Endothelial cell of umbilical vein (primary cell): ENCODE measurements around the gene HIPK4. TPM values are rescaled to one million over a fixed set of nuclear protein-coding genes. Genes with fewer than 3 reads are reported as not detected.

Experiments used
- BruUV-seq: library from RNA; stranded (reverse); fragments of 400-500 nt; replicated peaks from 2 replicates; lab custom pipeline; 2021; lab: Mats Ljungman, UMichigan
- CTCF ChIA-PET: fragments of 300-600, 350-600 bp; sonication (Branson Sonifier 250); formaldehyde crosslinking; loops from one replicate; lab custom pipeline; 2021; ENCODE audit warnings: antibody characterized with exemption, inconsistent platforms; lab: Charles Lee
- POLR2A ChIA-PET: fragments of 300-600, 350-600 bp; sonication (Branson Sonifier 250); formaldehyde crosslinking; loops from one replicate; lab custom pipeline; 2021; ENCODE audit warnings: antibody characterized with exemption, inconsistent platforms; lab: Charles Lee
- DNase-seq: peaks from one replicate; pipeline ENCODE4 v3.0.0-alpha.2; 2011; ENCODE audit warnings: low read depth, low spot score
- FAIRE-seq: peaks from 2 replicates; lab custom pipeline; 2011; peaks lifted over from hg19 to GRCh38; lab: Jason Lieb, UNC
- H2AFZ ChIP-seq: 2 replicates; pipeline ENCODE4 v1.6.0; 2012; ENCODE audit warnings: low read depth, low read length, control low read depth, inconsistent platforms
- H3K27ac ChIP-seq: 2 replicates; pipeline ENCODE4 v1.5.1; 2011; ENCODE audit warnings: low read depth, mild to moderate bottlenecking, control low read depth, low read length, moderate library complexity; ENCODE audit not compliant: insufficient read depth
- H3K27me3 ChIP-seq, 2 experiments: 2 replicates each; pipeline versions ENCODE4 v1.6.0 to v1.6.1; 2011; ENCODE audit warnings: low read length in 2 of 2, mixed read lengths in 1 of 2; ENCODE audit not compliant: control insufficient read depth in 2 of 2, insufficient read depth in 2 of 2
- H3K36me3 ChIP-seq, 2 experiments: 2 replicates in 1 of 2; 3 replicates in 1 of 2; pipeline ENCODE4 v1.5.1; 2011; ENCODE audit warnings: low read length in 2 of 2, mild to moderate bottlenecking in 1 of 2, moderate library complexity in 1 of 2; ENCODE audit not compliant: control insufficient read depth in 2 of 2, insufficient read depth in 2 of 2; ENCODE audit errors: extremely low read depth in 1 of 2
- H3K4me1 ChIP-seq: 3 replicates; pipeline ENCODE4 v1.5.1; 2011; ENCODE audit warnings: mild to moderate bottlenecking, low read length; ENCODE audit not compliant: control insufficient read depth, insufficient read depth; ENCODE audit errors: extremely low read depth
- H3K4me2 ChIP-seq: 2 replicates; pipeline ENCODE4 v1.6.1; 2011; ENCODE audit warnings: low read length, control low read depth, mixed read lengths; ENCODE audit not compliant: insufficient read depth
- H3K4me3 ChIP-seq, 3 experiments: fragments of 200-600 bp in 1 of 3; sonication (generic), shearing (Covaris generic) in 1 of 3; replicated peaks in 1 of 3; 2 replicates each; pipeline ENCODE4 v1.5.1; 2011 to 2016; ENCODE audit warnings: control low read depth in 3 of 3, low read length in 3 of 3, mild to moderate bottlenecking in 2 of 3, inconsistent platforms in 1 of 3, low read depth in 1 of 3, moderate library complexity in 1 of 3; ENCODE audit not compliant: insufficient read depth in 1 of 3
- H3K79me2 ChIP-seq: 2 replicates; pipeline ENCODE4 v1.6.0; 2012; ENCODE audit warnings: low read length, inconsistent platforms; ENCODE audit not compliant: control insufficient read depth, insufficient read depth
- H3K9ac ChIP-seq: replicated peaks from 2 replicates; pipeline ENCODE3; 2011; ENCODE audit warnings: low read length, control low read depth; ENCODE audit not compliant: insufficient read depth; ENCODE audit errors: extremely low read depth
- H3K9me1 ChIP-seq: replicated peaks from 3 replicates; pipeline ENCODE4 v1.6.0; 2011; ENCODE audit warnings: mild to moderate bottlenecking, low read length; ENCODE audit not compliant: control insufficient read depth, insufficient read depth; ENCODE audit errors: extremely low read depth
- H3K9me3 ChIP-seq: replicated peaks from 2 replicates; pipeline ENCODE4 v1.5.1; 2012; ENCODE audit warnings: low read length, inconsistent platforms; ENCODE audit not compliant: control insufficient read depth, insufficient read depth
- H4K20me1 ChIP-seq: replicated peaks from 2 replicates; pipeline ENCODE3; 2011; ENCODE audit warnings: mild to moderate bottlenecking, low read length; ENCODE audit not compliant: control insufficient read depth, insufficient read depth; ENCODE audit errors: extremely low read depth
- CTCF ChIP-seq, 2 donors: IDR thresholded peaks; 1 replicate in 1 of 2; 2 replicates in 1 of 2; pipeline ENCODE4 v1.5.1; 2011; ENCODE audit warnings: low read length in 2 of 2, mild to moderate bottlenecking in 2 of 2, moderate library complexity in 2 of 2, control low read depth in 1 of 2, inconsistent platforms in 1 of 2, low read depth in 1 of 2; ENCODE audit not compliant: insufficient read depth in 1 of 2; ENCODE audit errors: extremely low read depth in 1 of 2
- EZH2 ChIP-seq: IDR thresholded peaks from 2 replicates; pipeline ENCODE4 v1.6.1; 2012; ENCODE audit warnings: borderline replicate concordance, low read depth, mild to moderate bottlenecking, moderate library complexity, low read length, inconsistent platforms; ENCODE audit not compliant: severe bottlenecking
- FOS ChIP-seq: IDR thresholded peaks from 2 replicates; pipeline ENCODE4 v1.6.1; 2011; ENCODE audit warnings: mild to moderate bottlenecking, low read length, moderate library complexity, borderline replicate concordance; ENCODE audit not compliant: insufficient read depth
- GATA2 ChIP-seq: IDR thresholded peaks from 2 replicates; pipeline ENCODE4 v1.7.0; 2011; ENCODE audit warnings: low read depth, mild to moderate bottlenecking, moderate library complexity, mixed read lengths, low read length; ENCODE audit not compliant: insufficient read length, insufficient read depth
- JUN ChIP-seq: IDR thresholded peaks from 2 replicates; pipeline ENCODE4 v1.6.1; 2011; ENCODE audit warnings: borderline replicate concordance, low read depth; ENCODE audit not compliant: insufficient read length, insufficient read depth
- MAX ChIP-seq: IDR thresholded peaks from 2 replicates; pipeline ENCODE4 v1.6.1; 2011; ENCODE audit not compliant: insufficient read depth, insufficient read length
- MYC ChIP-seq: IDR thresholded peaks from one replicate; pipeline ENCODE4 v1.6.1; 2011; ENCODE audit warnings: mild to moderate bottlenecking, low read depth, low read length
- POLR2A ChIP-seq: IDR thresholded peaks from 2 replicates; pipeline ENCODE4 v1.6.1; 2012; ENCODE audit warnings: low read depth, mild to moderate bottlenecking, control low read depth, low read length
- POLR2AphosphoS5 ChIP-seq: IDR thresholded peaks from 2 replicates; pipeline ENCODE4 v1.6.1; 2012; ENCODE audit warnings: low read depth, mild to moderate bottlenecking, control low read depth, low read length, moderate library complexity; ENCODE audit not compliant: insufficient read depth
- dilution Hi-C: fragments of 300-500 bp; cut with MboI; formaldehyde crosslinking; loops from one replicate; pipeline ENCODE4 v1.15.0; 2019; ENCODE audit warnings: low sequenced_read_pairs; ENCODE audit not compliant: extremely low pct_ligation_motif_present
- intact Hi-C: fragments of 100-400 bp; cut with micrococcal nuclease; formaldehyde crosslinking; loops from one replicate; pipeline ENCODE4 v1.10.0; 2022
- polyA plus RNA-seq, 4 experiments: library from polyadenylated mRNA; depleted of rRNA in 3 of 4; stranded (reverse) in 3 of 4; unstranded in 1 of 4; fragments of >200 nt; gene quantifications; 2 replicates each; pipeline versions ENCODE4 v1.2.1 to v1.2.3, GENCODE V29; 2011 to 2012; ENCODE audit warnings: missing spikeins in 1 of 4
- total RNA-seq: library from RNA; stranded (reverse); gene quantifications from 2 replicates; pipeline ENCODE4 v1.2.3, GENCODE V29; 2021

Gene HIPK4
- total and polyA plus RNA-seq, 2 donors (not counting 3 experiments of a cell fraction or from before 2014, with no cell fraction given), result 0.12 TPM; not detected in 1

GRCh38 chr19:40380199-40381037, 9.6 kb downstream of the HIPK4 start:
- Histone ChIP-seq H3K9ac (no peak overlapping the region), H3K4me1 (no peaks in the 10 kb centered on the region), H3K9me1 (no peaks in the 10 kb centered on the region), H3K4me2 (no peak overlapping the region), H3K4me3 (no peak overlapping the region), H2AFZ (no peak overlapping the region), H4K20me1 (no peaks in the 10 kb centered on the region), H3K9me3 (no peaks in the 10 kb centered on the region), H3K36me3 (peaks cover 0 to 12% of the 10 kb centered on the region in 2 experiments), H3K27me3 (no peaks in the 10 kb centered on the region), H3K27ac (no peak overlapping the region), H3K79me2 (no peaks in the 10 kb centered on the region)
- BruUV-seq, result no TSS peak
- intact Hi-C loops (no loop called here), dilution Hi-C loops (no loop called here)
- CTCF ChIA-PET, result interaction anchor here (0.6 to 1.2 kb wide), 4 partner anchors 15 to 240 kb away, joined by 3 to 13 read pairs (median 3); no protein-coding TSS in a partner anchor
- no peak for FAIRE-seq
- DNase-seq, result no peak
- TF ChIP-seq JUN (no peak), FOS (no peak), MAX (no peak), POLR2A (no peak), GATA2 (no peak), POLR2AphosphoS5 (no peak), MYC (no peak), CTCF (IDR thresholded peaks at IDR 0.05; ENCODE audit: extremely low read depth in 1 of 2, insufficient read depth in 1 of 2, low read depth in 1 of 2, low read length in 2 of 2) (no peak), EZH2 (no peak)
- POLR2A ChIA-PET, result no interaction called here
